GM21367 (cell line): ENCODE measurements around the gene RPS19.

Source experiments
- ATAC-seq: cut with Tn5 transposase; IDR thresholded peaks from one replicate; pipeline ENCODE4 v1.9.1; 2021; ENCODE audit not compliant: unreplicated experiment

The RPS19 gene

GRCh38 chr19:41859618-41860418 is at the start of gene RPS19:
TSS of gene RPS19 (plus strand) at chr19:41860255. CDS start at chr19:41860775, 520 bp downstream.
- ATAC-seq = peak; percentile 68

- ATAC-seq = no peak
Observed at GRCh38 chr19:41810301-41810700, 49.8 kb upstream of the RPS19 start.

GRCh38 chr19:41811036-41811435 is 49.0 kb upstream of the RPS19 start:
- ATAC-seq = no peak

- ATAC-seq = no peak
Observed at GRCh38 chr19:41811981-41812380, 48.1 kb upstream of the RPS19 start.

- ATAC-seq = no peak
Observed at GRCh38 chr19:41813911-41814310, 46.1 kb upstream of the RPS19 start.

- ATAC-seq = no peak
Observed at GRCh38 chr19:41815301-41815700, 44.8 kb upstream of the RPS19 start.

GRCh38 chr19:41816761-41817160 is 43.3 kb upstream of the RPS19 start:
- no peak for ATAC-seq

GRCh38 chr19:41821003-41821735 is 38.9 kb upstream of the RPS19 start:
- ATAC-seq = no peak

GRCh38 chr19:41837981-41838708 is 21.9 kb upstream of the RPS19 start:
- ATAC-seq = no peak

- no peak for ATAC-seq
Observed at GRCh38 chr19:41839211-41839610, 20.8 kb upstream of the RPS19 start.

- ATAC-seq = no peak
Observed at GRCh38 chr19:41843371-41843770, 16.7 kb upstream of the RPS19 start.

- no peak for ATAC-seq
Observed at GRCh38 chr19:41844601-41845000, 15.5 kb upstream of the RPS19 start, which contains the start of gene LYPD4. TSS of gene LYPD4 (minus strand) at chr19:41844683. CDS start at chr19:41839285, 5,398 bp downstream.

GRCh38 chr19:41845001-41845050 is 15.2 kb upstream of the RPS19 start, which contains the start of gene DMRTC2:
TSS of gene DMRTC2 (plus strand) at chr19:41845042. CDS start at chr19:41847429, 2,387 bp downstream.
- ATAC-seq = no peak

GRCh38 chr19:41845051-41845590 is 14.9 kb upstream of the RPS19 start:
- ATAC-seq = no peak

- ATAC-seq = no peak
Observed at GRCh38 chr19:41847351-41848105, 12.5 kb upstream of the RPS19 start.

- ATAC-seq = no peak
Observed at GRCh38 chr19:41848666-41849065, 11.4 kb upstream of the RPS19 start.

GRCh38 chr19:41849067-41849466 is 11.0 kb upstream of the RPS19 start:
- ATAC-seq = no peak

- ATAC-seq = no peak
Observed at GRCh38 chr19:41850381-41850780, 9.7 kb upstream of the RPS19 start.

GRCh38 chr19:41851456-41851855 is 8.6 kb upstream of the RPS19 start:
- ATAC-seq = no peak

GRCh38 chr19:41853344-41853743 is 6.7 kb upstream of the RPS19 start:
- no peak for ATAC-seq

- no peak for ATAC-seq
Observed at GRCh38 chr19:41853768-41854167, 6.3 kb upstream of the RPS19 start.
